ENCODE results near the gene BRD3. TPM values are rescaled to one million over a fixed set of nuclear protein-coding genes. Genes with fewer than 3 reads are reported as not detected.
A peak's percentile ranks its signal among the peaks of the same experiment; 100 is the strongest.

The BRD3 gene
- total RNA-seq, 1 donor from 2014 or later: 72.4 TPM

DNA sequence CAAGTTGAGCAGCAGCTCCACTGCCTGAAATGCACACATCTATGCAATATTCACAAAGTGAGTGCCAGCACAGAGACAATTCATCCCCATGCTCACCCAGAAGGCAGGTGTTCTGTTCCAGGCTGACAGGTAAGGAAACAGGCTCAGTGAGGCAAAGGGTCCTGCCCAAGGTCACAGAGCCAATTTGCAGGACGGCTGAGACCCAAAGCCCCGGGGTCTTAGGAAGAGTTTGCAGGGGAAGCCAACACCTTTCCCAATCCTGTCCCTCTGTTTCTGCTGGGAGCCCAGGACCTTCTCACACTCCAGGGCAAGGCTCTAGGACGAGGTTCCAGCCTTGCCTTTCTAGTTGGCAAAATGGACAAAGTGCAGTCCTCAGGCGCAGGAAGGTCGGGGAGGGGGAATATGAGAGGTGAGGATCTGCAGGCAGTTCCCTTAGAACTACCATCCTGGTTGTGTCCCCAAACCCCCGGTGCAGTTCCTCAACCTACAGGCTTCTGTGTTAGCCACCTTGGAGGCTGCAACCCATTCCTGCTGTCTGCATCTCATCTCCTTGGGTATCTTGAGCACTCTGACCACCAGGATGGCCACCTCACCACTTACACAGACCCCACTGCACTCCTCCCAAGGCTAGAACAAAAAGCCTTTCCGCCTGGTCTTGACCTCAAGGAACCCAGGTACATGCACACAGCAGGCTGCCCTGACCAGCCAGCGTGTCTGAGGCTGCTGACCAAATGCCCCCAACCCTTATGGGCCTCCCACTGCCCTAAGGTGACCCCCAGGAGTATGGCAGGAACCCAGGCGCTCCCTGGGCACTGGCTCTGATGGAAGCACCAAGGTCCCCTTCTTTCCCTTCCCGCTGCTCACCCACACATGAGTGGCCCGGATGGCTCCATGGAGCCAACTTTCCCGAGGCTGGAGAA lies 1.9 kb upstream of the BRD3 start:
- TF ChIP-seq CTCF (conservative IDR thresholded peaks at IDR 0.05): no peak
- H3K27ac Mint-ChIP-seq: peak overlapping the region; percentile 91
- peak overlapping the region; percentile 89 for H3K4me3 Mint-ChIP-seq
- H3K36me3 Mint-ChIP-seq: no peaks in the 10 kb centered on the region
- H3K4me1 Mint-ChIP-seq (ENCODE audit: unreplicated experiment): peaks cover 16% of the 10 kb centered on the region
- DNase-seq (ENCODE audit: extremely low spot score, unreplicated experiment): peak; percentile 54
- H3K9me3 Mint-ChIP-seq: peaks cover 3% of the 10 kb centered on the region
- peaks cover 35% of the 10 kb centered on the region for H3K27me3 Mint-ChIP-seq

- Mint-ChIP-seq H3K27me3 (peaks cover 29% of the 10 kb centered on the region), H3K27ac (peak overlapping the region; percentile 91), H3K4me3 (peak overlapping the region; percentile 89), H3K36me3 (no peaks in the 10 kb centered on the region), H3K4me1 (ENCODE audit: unreplicated experiment) (peaks cover 16% of the 10 kb centered on the region), H3K9me3 (no peaks in the 10 kb centered on the region)
- TF ChIP-seq CTCF (conservative IDR thresholded peaks at IDR 0.05): no peak
- no peak for DNase-seq (ENCODE audit: extremely low spot score, unreplicated experiment)
Measured at GRCh38 chr9:134068744-134069479, 1.1 kb upstream of the BRD3 start.

GRCh38 chr9:134066913-134067851 lies 644 bp downstream of the BRD3 start:
- no peaks in the 10 kb centered on the region for H3K9me3 Mint-ChIP-seq

DNA sequence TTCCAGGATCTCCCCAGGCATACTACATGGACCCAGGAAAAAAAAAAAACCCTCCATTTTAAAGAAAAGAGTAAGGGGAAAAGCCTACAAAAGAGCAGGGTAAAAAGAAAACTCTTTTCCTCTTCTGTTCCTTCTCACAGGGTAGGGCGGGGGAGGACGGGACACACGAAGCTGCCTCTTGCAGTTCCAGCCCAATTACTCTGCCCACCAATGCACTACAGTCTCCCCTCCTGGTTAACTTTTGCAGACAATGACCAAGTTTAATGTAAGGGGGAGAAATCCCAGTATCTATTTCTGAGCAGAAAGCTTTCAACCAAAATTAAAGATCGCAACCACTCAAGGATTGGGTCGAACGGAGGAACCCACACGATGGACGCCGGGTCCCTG lies 1.3 kb downstream of the BRD3 start:
- no peak for TF ChIP-seq CTCF (conservative IDR thresholded peaks at IDR 0.05)
- H3K27ac Mint-ChIP-seq: peak overlapping the region; percentile 94
- H3K36me3 Mint-ChIP-seq: no peaks in the 10 kb centered on the region
- peak overlapping the region; percentile 94 for H3K4me3 Mint-ChIP-seq
- no peak for DNase-seq (ENCODE audit: extremely low spot score, unreplicated experiment)
- peaks cover 24% of the 10 kb centered on the region for H3K27me3 Mint-ChIP-seq
- H3K4me1 Mint-ChIP-seq (ENCODE audit: unreplicated experiment): peaks cover 29% of the 10 kb centered on the region
- no peaks in the 10 kb centered on the region for H3K9me3 Mint-ChIP-seq

More at GRCh38 chr9:134066913-134067851, 644 bp downstream of the BRD3 start:
- H3K4me3 Mint-ChIP-seq: peak overlapping the region; percentile 94
- H3K36me3 Mint-ChIP-seq: no peaks in the 10 kb centered on the region
- peaks cover 24% of the 10 kb centered on the region for H3K27me3 Mint-ChIP-seq
- no peak for DNase-seq (ENCODE audit: extremely low spot score, unreplicated experiment)
- peaks cover 28% of the 10 kb centered on the region for H3K4me1 Mint-ChIP-seq (ENCODE audit: unreplicated experiment)
- H3K27ac Mint-ChIP-seq: peak overlapping the region; percentile 94
- TF ChIP-seq CTCF (conservative IDR thresholded peaks at IDR 0.05): no peak
